ENCODE measurements around the gene HAGHL. TPM values are rescaled to one million over a fixed set of nuclear protein-coding genes. Genes with fewer than 3 reads are reported as not detected.
A peak's percentile ranks its signal among the peaks of the same experiment; 100 is the strongest.

Gene HAGHL
- total and polyA plus RNA-seq, 2 experiments from 2014 or later: 15.5 to 31.5 TPM

- TF ChIP-seq EZH2 (IDR thresholded peaks at IDR 0.05; ENCODE audit: borderline replicate concordance) (no peak), CTCF (IDR thresholded peaks at IDR 0.05; ENCODE audit: poor library complexity) (peak; percentile 11), EZH2phosphoT487 (IDR thresholded peaks at IDR 0.05; ENCODE audit: low read depth, severe bottlenecking, unreplicated experiment) (no peak)
- Histone ChIP-seq H3K4me2 (no peak overlapping the region), H3K27ac (no peak overlapping the region), H3K79me2 (no peaks in the 10 kb centered on the region), H3K4me3 (no peak overlapping the region), H3K27me3 (no peaks in the 10 kb centered on the region), H2AFZ (no peak overlapping the region), H3K4me1 (ENCODE audit: insufficient read depth) (peaks cover 3% of the 10 kb centered on the region), H3K36me3 (replicated peaks; ENCODE audit: insufficient read depth, low read depth) (no peaks in the 10 kb centered on the region), H3K9me2 (replicated peaks; ENCODE audit: insufficient read depth) (no peaks in the 10 kb centered on the region), H3K9me3 (ENCODE audit: low read depth) (no peaks in the 10 kb centered on the region), H4K20me1 (ENCODE audit: insufficient read depth, poor library complexity, severe bottlenecking) (no peaks in the 10 kb centered on the region)
- no peak for DNase-seq (ENCODE audit: low spot score)
- 93% methylated on average over 33 of the region's 34 CpGs for WGBS (ENCODE audit: low lambda C conversion rate, missing lambda C conversion rate)
Measured at GRCh38 chr16:733382-734207, 6.7 kb downstream of the HAGHL start.

- no peaks in the 10 kb centered on the region for H3K36me3 ChIP-seq (replicated peaks; ENCODE audit: insufficient read depth, low read depth)
Measured at GRCh38 chr16:734208-734980, 7.5 kb downstream of the HAGHL start.

More at GRCh38 chr16:734208-734980, 7.5 kb downstream of the HAGHL start:
- TF ChIP-seq EZH2phosphoT487 (IDR thresholded peaks at IDR 0.05; ENCODE audit: low read depth, severe bottlenecking, unreplicated experiment) (no peak), EZH2 (IDR thresholded peaks at IDR 0.05; ENCODE audit: borderline replicate concordance) (no peak), CTCF (IDR thresholded peaks at IDR 0.05; ENCODE audit: poor library complexity) (no peak)
- H4K20me1 ChIP-seq (ENCODE audit: insufficient read depth, poor library complexity, severe bottlenecking): no peaks in the 10 kb centered on the region
- no peak for DNase-seq (ENCODE audit: low spot score)
- no peaks in the 10 kb centered on the region for H3K9me2 ChIP-seq (replicated peaks; ENCODE audit: insufficient read depth)
- no peak overlapping the region for H2AFZ ChIP-seq
- 96% methylated on average over 43 of the region's 49 CpGs for WGBS (ENCODE audit: low lambda C conversion rate, missing lambda C conversion rate)
- H3K4me3 ChIP-seq: no peak overlapping the region
- H3K4me1 ChIP-seq (ENCODE audit: insufficient read depth): no peaks in the 10 kb centered on the region
- H3K4me2 ChIP-seq: no peak overlapping the region
- H3K79me2 ChIP-seq: no peaks in the 10 kb centered on the region
- no peaks in the 10 kb centered on the region for H3K9me3 ChIP-seq (ENCODE audit: low read depth)
- no peaks in the 10 kb centered on the region for H3K27me3 ChIP-seq
- no peak overlapping the region for H3K27ac ChIP-seq
